Measurements from ENCODE around the gene ADGRV1. TPM values are rescaled to one million over a fixed set of nuclear protein-coding genes. Genes with fewer than 3 reads are reported as not detected.
"Not testable (repeated sequence)": the region's sequence is repeated elsewhere in the genome, so short reads cannot be mapped to it uniquely, and the experiment has no call there.

ADGRV1 gene
- total RNA-seq, 1 donor from 2014 or later, result 7.1 TPM

DNA sequence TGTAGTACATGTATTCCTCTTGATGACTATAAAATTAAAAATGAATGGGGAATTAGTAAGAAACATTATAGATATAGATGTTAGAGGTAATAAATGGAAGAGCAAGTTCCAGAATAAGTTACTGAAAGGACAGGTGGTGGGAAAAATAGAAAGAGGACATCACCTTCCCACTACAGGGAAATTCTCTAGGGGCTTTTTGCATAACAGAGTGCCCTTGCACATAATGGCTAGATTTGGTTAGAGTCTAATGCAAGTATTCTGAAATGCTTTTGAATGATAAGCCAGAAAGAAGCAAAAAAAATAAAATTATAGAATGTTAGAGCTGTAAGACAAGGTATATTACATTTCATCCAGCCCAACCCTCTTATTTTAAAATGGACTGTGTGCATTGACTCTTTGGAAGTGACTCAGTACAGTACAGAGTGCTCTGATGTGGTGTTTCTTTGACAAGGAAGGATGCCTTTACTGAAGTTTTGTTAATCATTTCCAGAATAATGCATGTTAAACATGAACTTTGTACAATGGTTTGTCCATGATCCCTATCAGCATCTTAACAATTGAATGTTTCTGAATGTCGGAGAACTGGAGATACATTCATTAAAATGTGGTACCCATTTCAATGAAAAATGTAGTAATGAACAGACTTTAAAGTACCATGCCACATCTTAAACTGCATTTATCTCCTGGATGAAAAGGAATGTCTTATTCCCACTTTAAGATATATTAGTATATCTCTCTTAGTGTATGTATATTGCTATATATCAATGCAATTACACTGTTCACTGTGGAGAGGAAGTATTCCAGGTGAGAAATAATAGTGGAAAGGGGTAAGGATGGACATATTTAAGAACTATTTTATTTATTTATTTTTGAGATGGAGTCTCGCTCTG, 391.1 kb downstream of the ADGRV1 start:
- DNase-seq, result no peak

DNA sequence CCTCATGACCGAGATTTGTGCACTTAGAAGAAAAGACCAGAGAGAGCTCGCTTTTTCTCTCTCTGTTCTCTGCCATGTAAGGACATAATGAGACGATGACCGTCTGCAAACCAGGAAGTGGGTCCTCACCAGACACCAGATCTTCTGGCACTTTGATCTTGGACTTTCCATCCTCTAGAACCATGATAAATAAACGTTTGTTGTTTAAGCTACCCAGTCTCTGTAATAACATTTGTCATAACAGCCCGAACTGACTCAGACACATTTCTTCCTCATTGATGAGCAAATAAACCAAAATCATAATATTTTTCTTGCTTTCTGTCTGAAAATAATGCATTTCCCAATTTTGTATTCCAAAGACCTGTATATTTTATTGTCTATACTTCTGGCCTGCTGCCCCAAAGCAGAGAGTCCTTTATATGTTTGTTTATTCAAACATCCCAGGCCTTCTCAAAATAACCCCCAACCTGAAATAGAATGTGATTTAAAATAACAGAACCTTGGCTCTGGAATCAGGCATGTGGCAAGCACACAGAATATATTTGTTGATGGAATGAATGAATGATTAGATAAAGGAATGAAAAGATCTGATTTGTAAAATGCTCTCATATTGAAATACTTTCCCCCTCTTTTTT, 396.5 kb downstream of the ADGRV1 start:
- DNase-seq, result no peak

DNA sequence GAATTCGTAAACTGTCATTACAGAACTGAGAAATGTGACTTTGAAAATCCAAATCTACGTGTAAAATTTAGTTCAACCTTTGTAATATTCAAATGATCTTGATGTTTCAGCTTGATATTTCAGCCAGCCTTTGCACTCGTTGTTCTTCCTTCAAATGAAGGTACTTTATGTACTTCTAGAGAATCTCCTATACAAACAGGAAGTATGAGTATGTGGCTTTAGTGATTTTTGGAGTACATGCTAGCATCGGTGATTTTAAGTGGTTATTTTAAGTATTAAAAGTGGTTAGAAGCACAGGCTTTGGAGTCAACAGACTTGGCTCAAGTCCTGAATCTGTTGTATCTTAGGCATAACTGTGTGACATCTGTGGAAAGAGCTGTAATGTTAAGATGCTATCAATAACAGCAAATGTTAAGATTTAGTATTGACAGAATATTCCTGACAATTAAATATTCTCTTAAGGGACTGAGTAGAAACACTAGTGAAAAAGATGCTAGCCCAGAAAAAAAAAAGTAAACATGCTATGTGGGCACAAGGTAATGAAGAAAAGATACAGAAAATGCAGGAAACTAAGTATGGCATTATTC, 398.0 kb downstream of the ADGRV1 start:
- DNase-seq, result no peak

- DNase-seq, result no peak
Measured at GRCh38 chr5:90957906-90958305, 399.3 kb downstream of the ADGRV1 start.

GRCh38 chr5:90959262-90959661, 400.7 kb downstream of the ADGRV1 start:
- DNase-seq, result no peak

DNA sequence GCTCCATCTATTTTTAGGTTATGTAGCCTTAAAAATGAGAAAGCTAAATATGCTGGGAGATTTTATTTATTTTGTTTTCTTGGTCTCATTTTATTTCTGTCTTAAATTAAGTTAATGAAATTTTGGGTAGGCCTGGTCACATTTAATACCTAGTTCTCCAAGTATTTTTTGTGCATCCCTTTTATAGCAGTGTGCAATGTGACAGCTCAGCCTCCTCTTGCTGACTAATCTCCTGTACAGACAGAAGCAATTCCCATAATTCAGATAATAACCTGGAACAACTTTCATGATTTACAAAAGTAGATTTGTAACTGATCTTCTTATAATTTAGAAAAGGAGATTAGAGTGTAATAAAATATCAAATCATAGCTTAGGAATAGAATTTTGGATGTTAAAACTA, 403.9 kb downstream of the ADGRV1 start:
- DNase-seq, result no peak

GRCh38 chr5:90965110-90965685, 406.6 kb downstream of the ADGRV1 start:
- no peak for DNase-seq

DNA sequence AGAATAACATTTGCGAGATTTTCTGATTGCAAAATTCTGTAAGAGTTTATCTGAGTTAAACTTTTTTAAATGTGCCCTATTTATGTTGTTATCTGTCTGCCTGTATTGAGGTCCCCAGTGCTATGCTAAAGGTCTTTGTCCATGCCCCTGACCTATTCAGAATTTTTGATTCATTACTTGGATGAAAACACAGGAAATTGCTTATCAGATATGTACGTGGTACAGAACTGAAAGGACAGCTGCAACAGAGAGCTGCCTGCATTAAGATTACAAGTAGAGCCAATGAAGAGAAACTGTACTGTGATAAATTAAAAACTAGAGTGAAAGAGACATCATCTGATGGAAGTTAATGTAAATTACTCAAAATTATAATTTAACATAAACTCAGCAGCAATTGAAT, 408.8 kb downstream of the ADGRV1 start:
- no peak for DNase-seq

GRCh38 chr5:90967851-90968250, 409.3 kb downstream of the ADGRV1 start:
- no peak for DNase-seq

GRCh38 chr5:90968319-90968718, 409.7 kb downstream of the ADGRV1 start:
- no peak for DNase-seq

DNA sequence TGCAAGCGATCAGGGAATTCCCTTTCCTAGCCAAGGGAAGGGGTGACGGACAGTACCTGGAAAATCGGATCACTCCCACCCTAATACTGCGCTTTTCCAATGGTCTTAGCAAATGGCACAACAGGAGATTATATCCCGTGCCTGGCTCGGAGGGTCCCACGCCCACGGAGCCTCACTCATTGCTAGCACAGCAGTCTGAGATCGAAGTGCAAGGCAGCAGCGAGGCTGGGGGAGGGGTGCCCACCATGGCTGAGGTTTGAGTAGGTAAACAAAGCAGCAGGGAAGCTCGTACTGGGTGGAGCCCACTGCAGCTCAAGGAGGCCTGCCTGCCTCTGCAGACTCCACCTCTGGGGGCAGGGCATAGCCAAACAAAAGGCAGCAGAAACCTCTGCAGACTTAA, 411.3 kb downstream of the ADGRV1 start:
- DNase-seq, result not testable (repeated sequence)

DNA sequence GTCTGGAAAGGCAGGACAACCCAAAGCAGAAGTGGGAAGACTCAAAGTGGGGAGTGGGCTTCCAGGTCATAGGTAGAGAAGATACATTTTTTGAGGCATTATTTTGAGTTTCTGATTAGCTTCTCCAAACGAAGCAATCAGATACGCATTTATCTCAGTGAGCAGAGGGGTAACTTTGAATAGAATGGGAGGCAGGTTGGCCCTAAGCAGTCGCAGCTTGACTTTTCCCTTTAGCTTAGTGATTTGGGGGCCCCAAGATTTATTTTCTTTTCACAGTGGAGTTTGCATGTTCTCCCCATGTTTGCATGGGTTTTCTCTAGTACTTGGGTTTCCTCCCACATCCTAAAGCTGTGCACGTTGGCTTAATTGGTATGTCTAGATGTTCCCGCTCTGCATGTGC, 422.6 kb downstream of the ADGRV1 start:
- DNase-seq, result no peak

GRCh38 chr5:90981821-90982220, 423.2 kb downstream of the ADGRV1 start:
- no peak for DNase-seq

- peak; percentile 5 for DNase-seq
Measured at GRCh38 chr5:90982576-90982975, 424.0 kb downstream of the ADGRV1 start.

DNA sequence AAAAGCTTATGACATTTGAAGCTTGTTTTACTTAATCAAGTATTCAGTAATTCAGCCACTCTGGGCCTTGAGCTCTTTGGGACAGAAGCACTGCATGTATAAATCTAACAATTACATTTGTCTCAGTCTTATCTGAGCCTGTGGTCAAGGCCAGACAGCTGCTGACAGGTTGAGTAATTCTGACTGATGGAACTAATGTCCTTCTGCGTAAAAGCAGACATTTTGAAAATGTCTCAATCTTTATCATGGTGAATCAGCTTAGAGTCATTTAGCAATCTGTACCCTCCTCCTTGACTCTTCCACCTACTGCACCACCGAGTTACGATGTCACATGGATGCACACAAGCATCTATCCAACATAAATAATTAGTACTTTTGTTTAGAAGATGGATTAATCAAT, 424.6 kb downstream of the ADGRV1 start:
- DNase-seq, result peak; percentile 32

DNA sequence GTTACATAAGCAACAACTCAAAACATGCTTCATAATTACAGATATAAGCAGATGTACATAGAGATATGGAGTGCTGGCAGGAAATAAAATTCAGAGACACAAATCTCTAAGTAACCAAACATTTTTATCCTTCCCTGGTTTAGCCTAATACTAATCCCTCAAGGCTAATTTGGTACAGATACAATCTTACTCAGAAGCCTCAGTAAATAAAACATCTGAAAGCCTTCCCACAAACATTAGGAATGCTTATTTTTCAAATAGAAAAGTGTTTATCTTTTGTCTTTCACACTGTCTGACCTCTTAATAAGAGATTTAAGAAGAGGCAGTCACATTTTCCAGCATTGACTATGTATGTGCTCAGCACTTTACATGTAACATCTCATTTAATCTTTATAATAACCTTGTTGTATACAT, 425.1 kb downstream of the ADGRV1 start:
- DNase-seq, result no peak

GRCh38 chr5:90985341-90985740, 426.7 kb downstream of the ADGRV1 start:
- DNase-seq, result no peak

DNA sequence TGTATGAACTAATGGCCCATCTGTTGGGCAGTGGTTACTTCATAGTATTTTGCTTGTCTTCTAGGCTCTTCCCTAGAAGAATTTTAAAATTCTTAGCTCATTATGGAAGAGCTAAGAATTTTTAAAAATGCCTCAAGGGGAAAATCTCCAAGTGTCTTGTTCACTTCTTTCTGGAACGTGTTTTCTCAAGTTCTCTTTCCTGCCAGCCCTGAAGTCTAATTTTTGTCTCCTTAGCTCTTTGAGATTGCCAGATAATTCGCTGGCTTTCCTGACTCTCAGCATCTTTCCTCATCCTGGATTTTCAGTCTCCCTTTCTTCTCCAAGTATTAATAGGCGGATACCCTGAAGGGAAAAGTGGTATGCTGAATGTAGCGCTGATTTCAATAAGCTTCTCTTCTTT, 429.1 kb downstream of the ADGRV1 start:
- no peak for DNase-seq

DNA sequence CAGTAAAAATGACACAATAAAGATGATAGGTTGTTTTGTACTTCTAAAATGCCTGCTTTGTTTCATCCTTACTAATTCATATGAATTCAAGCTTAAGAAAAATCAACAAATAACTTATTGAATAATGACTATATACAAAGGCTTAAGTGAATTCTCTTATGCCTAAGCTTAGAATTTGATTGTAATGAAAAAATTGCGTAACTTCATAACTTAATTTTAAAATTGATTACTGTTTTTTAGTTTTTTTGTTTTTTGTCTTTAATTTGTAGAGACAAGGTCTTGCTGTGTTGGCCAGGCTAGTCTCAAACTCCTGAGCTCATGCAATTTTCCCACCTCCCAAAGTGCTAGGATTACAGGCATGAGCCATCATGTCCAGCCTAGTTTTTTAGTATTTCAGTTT, 432.6 kb downstream of the ADGRV1 start:
- DNase-seq, result no peak

DNA sequence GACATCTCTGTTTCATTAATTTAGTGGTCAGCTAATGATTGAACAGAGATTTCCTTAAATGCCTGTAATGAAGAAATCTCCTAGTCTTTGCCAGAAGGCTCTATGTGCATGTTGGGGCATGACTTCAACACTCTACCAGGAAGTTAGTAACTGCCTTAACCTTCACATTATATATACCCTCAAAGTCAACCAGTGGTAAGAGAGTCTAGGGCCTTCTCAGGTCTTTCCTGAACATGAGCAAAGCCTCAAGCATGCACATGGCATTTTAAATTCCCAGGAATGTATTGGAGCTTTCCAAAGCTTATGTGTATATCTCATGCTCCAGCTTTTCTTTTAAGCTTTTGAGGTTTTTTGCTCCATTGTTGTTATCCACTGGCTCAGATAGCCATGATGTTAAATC, 436.2 kb downstream of the ADGRV1 start:
- DNase-seq, result no peak

- DNase-seq, result no peak
Measured at GRCh38 chr5:90996089-90996488, 437.5 kb downstream of the ADGRV1 start.

- no peak for DNase-seq
Measured at GRCh38 chr5:90997082-90997481, 438.5 kb downstream of the ADGRV1 start.

DNA sequence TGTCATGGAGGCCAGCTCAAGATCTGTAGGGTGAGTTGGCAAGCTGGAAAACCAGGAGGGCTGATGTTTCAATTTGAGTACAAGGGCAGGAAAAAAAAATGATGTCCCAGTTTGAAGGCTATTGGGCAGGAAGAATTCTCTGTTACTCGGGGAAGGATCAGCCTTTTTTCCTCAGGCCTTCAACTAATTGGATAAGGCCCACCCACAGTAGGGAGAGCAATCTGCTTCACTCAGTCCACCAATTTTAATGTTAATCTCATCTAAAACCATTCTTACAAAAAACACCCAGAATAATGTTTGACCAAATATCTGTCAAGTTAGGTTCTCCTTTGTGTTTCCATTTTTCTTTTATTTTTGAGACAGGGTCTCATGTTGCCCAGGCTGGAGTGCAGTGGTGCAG, 442.1 kb downstream of the ADGRV1 start:
- no peak for DNase-seq

Data from tongue (tissue), 2 donors.